Measurements from ENCODE around the gene NECAP2.

- no peak for TF ChIP-seq NR3C1 (CRISPR knock-in tag; conservative IDR thresholded peaks at IDR 0.05; ENCODE audit: low read depth)
- TF ChIP-seq CTCF (IDR thresholded peaks at IDR 0.05): no peak
- no peak for TF ChIP-seq ELF4 (CRISPR knock-in tag; IDR thresholded peaks at IDR 0.05; ENCODE audit: low read depth)
Measured at GRCh38 chr1:16410803-16411202, 29.7 kb upstream of the NECAP2 start.

Data from WTC11 (cell line).